Measurements from ENCODE around the gene SDF4.

DNA sequence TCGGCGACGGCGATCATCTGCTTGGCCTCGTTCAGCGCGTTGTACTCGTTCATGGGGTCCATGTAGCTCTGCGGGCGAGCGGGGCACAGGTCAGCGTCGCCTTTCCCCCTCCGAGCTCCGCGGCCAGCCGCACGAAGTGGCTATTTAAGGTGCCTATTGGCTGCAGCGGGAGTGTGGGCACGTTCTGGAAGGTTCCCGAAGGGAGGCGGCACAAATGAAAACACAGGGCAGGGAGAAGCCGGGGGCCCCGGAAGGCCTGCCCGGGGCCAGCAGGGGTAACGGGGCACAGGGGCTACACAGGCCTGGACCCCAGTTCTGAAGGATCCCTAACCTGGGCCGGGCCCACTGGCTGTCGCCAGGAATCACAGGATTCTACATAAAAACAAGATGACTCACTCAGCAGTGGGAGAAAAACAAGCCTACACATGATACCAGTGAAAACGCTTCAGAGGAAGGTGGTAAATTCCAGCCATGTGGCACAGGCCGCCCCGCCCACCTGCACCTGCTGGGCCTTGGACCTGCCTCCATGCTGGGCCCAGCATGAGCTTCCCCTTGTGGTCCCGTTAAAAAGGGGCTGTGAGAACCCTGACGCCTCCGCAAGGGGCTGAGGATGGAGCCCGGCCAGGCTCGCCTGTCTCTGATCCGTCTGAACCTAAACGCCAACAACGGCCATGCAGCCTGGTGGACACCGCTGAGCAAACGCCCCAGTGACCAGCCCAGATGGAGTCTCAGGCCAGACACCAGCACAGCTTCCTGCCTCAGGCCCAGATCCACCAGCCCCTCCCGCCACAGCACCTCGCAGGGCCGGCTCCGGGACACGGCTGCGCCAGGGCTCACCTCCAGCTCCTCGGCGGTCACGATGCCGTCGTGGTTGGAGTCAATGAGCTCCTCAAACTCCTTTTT, 13.9 kb downstream of the SDF4 start:
- TF ChIP-seq, protein P1, sequence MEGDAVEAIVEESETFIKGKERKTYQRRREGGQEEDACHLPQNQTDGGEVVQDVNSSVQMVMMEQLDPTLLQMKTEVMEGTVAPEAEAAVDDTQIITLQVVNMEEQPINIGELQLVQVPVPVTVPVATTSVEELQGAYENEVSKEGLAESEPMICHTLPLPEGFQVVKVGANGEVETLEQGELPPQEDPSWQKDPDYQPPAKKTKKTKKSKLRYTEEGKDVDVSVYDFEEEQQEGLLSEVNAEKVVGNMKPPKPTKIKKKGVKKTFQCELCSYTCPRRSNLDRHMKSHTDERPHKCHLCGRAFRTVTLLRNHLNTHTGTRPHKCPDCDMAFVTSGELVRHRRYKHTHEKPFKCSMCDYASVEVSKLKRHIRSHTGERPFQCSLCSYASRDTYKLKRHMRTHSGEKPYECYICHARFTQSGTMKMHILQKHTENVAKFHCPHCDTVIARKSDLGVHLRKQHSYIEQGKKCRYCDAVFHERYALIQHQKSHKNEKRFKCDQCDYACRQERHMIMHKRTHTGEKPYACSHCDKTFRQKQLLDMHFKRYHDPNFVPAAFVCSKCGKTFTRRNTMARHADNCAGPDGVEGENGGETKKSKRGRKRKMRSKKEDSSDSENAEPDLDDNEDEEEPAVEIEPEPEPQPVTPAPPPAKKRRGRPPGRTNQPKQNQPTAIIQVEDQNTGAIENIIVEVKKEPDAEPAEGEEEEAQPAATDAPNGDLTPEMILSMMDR (IDR thresholded peaks at IDR 0.05; ENCODE audit: insufficient read depth, low read length, poor library complexity, severe bottlenecking), result no peak
- no peak for TF ChIP-seq EZH2phosphoT487 (conservative IDR thresholded peaks at IDR 0.05; ENCODE audit: low read length)

Measured in SU-DHL-6 (cell line).